ENCODE results near the gene ADAMTS12. TPM values are rescaled to one million over a fixed set of nuclear protein-coding genes. Genes with fewer than 3 reads are reported as not detected.
"Not testable (repeated sequence)": the region's sequence is repeated elsewhere in the genome, so short reads cannot be mapped to it uniquely, and the experiment has no call there.

Gene ADAMTS12
- total RNA-seq, 1 experiment from 2014 or later = 0.18 TPM

GRCh38 chr5:33921002-33921401 lies 29.2 kb upstream of the ADAMTS12 start:
- Histone ChIP-seq H3K4me1 (ENCODE audit: insufficient read depth, low read length) (no peaks in the 10 kb centered on the region), H3K27ac (ENCODE audit: low read length) (no peak overlapping the region), H3K36me3 (ENCODE audit: low read depth, low read length) (no peaks in the 10 kb centered on the region), H3F3A (ENCODE audit: low read length, unreplicated experiment) (no peaks in the 10 kb centered on the region), H3K9me3 (ENCODE audit: low read length) (peaks cover 12% of the 10 kb centered on the region), H3K9me2 (replicated peaks; ENCODE audit: low read length) (no peaks in the 10 kb centered on the region), H3K4me2 (ENCODE audit: low read length) (no peak overlapping the region), H2AFZ (ENCODE audit: low read length) (no peak overlapping the region), H3K27me3 (ENCODE audit: low read length) (no peaks in the 10 kb centered on the region), H3K79me2 (ENCODE audit: low read length) (no peaks in the 10 kb centered on the region), H4K20me1 (ENCODE audit: low read length) (no peaks in the 10 kb centered on the region), H3K9ac (ENCODE audit: low read length) (no peak overlapping the region), H3K4me3 (ENCODE audit: low read length) (no peak overlapping the region)
- ChIA-PET CTCF (no interaction called here), POLR2A (ENCODE audit: unreplicated experiment) (interaction anchor here (0.6 kb wide), 1 partner anchor 187 kb away, joined by 5 read pairs; no protein-coding TSS in a partner anchor)
- no peak for DNase-seq
- intact Hi-C loops (cut with micrococcal nuclease) = no loop called here
- TF ChIP-seq, protein P1, sequence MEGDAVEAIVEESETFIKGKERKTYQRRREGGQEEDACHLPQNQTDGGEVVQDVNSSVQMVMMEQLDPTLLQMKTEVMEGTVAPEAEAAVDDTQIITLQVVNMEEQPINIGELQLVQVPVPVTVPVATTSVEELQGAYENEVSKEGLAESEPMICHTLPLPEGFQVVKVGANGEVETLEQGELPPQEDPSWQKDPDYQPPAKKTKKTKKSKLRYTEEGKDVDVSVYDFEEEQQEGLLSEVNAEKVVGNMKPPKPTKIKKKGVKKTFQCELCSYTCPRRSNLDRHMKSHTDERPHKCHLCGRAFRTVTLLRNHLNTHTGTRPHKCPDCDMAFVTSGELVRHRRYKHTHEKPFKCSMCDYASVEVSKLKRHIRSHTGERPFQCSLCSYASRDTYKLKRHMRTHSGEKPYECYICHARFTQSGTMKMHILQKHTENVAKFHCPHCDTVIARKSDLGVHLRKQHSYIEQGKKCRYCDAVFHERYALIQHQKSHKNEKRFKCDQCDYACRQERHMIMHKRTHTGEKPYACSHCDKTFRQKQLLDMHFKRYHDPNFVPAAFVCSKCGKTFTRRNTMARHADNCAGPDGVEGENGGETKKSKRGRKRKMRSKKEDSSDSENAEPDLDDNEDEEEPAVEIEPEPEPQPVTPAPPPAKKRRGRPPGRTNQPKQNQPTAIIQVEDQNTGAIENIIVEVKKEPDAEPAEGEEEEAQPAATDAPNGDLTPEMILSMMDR (conservative IDR thresholded peaks at IDR 0.05; ENCODE audit: low read depth, low read length) = no peak
- TF ChIP-seq EZH2phosphoT487 (IDR thresholded peaks at IDR 0.05; ENCODE audit: borderline replicate concordance, low read length) (no peak), EZH2 (IDR thresholded peaks at IDR 0.05; ENCODE audit: low read length, unreplicated experiment) (no peak)
- no peak for ATAC-seq
- BruUV-seq (replicated peaks) = no TSS peak

DNA sequence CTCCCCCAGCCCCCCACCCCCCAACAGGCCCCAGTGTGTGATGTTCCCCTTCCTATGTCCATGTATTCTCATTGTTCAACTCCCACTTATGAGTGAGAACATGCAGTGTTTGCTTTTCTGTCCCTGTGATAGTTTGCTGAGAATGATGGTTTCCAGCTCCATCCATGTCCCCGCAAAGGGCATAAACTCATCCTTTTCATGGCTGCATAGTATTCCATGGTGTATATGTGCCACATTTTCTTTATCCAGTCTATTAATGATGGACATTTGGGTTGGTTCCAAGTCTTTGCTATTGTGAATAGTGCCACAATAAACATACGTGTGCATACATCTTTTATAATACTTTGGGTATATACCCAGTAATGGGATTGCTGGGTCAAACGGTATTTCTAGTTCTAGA lies 23.1 kb upstream of the ADAMTS12 start:
- H4K20me1 ChIP-seq (ENCODE audit: low read length); POLR2A ChIA-PET (ENCODE audit: unreplicated experiment); CTCF ChIA-PET; H3K4me2 ChIP-seq (ENCODE audit: low read length); H3K36me3 ChIP-seq (ENCODE audit: low read depth, low read length); DNase-seq; ATAC-seq; H3F3A ChIP-seq (ENCODE audit: low read length, unreplicated experiment); H3K9ac ChIP-seq (ENCODE audit: low read length); H3K4me3 ChIP-seq (ENCODE audit: low read length); H3K27me3 ChIP-seq (ENCODE audit: low read length); intact Hi-C loops (cut with micrococcal nuclease); BruUV-seq (replicated peaks); H2AFZ ChIP-seq (ENCODE audit: low read length); H3K4me1 ChIP-seq (ENCODE audit: insufficient read depth, low read length); H3K79me2 ChIP-seq (ENCODE audit: low read length); H3K9me2 ChIP-seq (replicated peaks; ENCODE audit: low read length); H3K27ac ChIP-seq (ENCODE audit: low read length): not testable (repeated sequence)
- peaks cover 12% of the 10 kb centered on the region for H3K9me3 ChIP-seq (ENCODE audit: low read length)

DNA sequence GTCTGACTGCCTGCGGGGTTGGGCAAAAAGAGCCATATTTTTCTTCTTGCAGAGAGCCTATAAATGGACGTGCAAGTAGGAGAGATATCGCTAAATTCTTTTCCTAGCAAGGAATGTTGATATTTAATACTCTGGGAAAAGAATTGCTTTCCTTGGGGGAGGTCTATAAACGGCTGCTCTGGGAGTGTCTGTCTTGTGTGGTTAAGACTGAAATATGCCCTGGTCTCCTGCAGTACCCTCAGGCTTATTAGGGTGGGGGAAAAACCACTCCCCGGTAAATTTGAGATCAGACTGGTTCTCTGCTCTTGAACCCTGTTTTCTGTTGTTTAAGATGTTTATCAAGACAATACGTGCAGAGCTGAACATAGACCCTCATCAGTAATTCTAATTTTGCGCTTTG lies 14.5 kb upstream of the ADAMTS12 start:
- H2AFZ ChIP-seq (ENCODE audit: low read length); H3K9me2 ChIP-seq (replicated peaks; ENCODE audit: low read length); H3F3A ChIP-seq (ENCODE audit: low read length, unreplicated experiment); H3K27me3 ChIP-seq (ENCODE audit: low read length); BruUV-seq (replicated peaks); H3K4me3 ChIP-seq (ENCODE audit: low read length); H3K79me2 ChIP-seq (ENCODE audit: low read length); POLR2A ChIA-PET (ENCODE audit: unreplicated experiment); CTCF ChIA-PET; DNase-seq; H3K27ac ChIP-seq (ENCODE audit: low read length); intact Hi-C loops (cut with micrococcal nuclease); H3K36me3 ChIP-seq (ENCODE audit: low read depth, low read length); H3K4me1 ChIP-seq (ENCODE audit: insufficient read depth, low read length); H3K4me2 ChIP-seq (ENCODE audit: low read length); ATAC-seq; H3K9ac ChIP-seq (ENCODE audit: low read length); H4K20me1 ChIP-seq (ENCODE audit: low read length): not testable (repeated sequence)
- H3K9me3 ChIP-seq (ENCODE audit: low read length) = peaks cover 20% of the 10 kb centered on the region

DNA sequence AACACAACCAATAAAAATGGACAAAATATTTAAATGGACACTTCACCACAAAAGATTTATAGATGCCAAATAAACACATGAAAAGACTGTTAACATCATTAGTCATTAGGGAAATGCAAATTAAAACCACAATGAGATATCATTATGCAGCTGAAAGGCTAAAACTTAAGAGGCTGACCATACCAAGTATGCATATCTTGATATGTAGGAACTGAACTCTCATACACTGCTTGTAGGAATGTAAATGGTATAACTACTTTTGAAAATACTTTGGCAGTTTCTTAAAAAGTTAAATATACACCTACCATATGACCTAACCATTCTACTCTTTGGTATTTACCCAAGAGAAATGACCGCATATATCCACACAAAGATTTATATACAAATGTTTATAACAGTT lies 13.6 kb upstream of the ADAMTS12 start:
- Histone ChIP-seq H4K20me1 (ENCODE audit: low read length) (no peaks in the 10 kb centered on the region), H3K4me3 (ENCODE audit: low read length) (no peak overlapping the region), H3K9ac (ENCODE audit: low read length) (no peak overlapping the region), H3K9me2 (replicated peaks; ENCODE audit: low read length) (no peaks in the 10 kb centered on the region), H3K4me2 (ENCODE audit: low read length) (no peak overlapping the region), H3K4me1 (ENCODE audit: insufficient read depth, low read length) (peaks cover 5% of the 10 kb centered on the region; the same call in 1 of the 2 replicates), H3K9me3 (ENCODE audit: low read length) (peaks cover 20% of the 10 kb centered on the region), H3F3A (ENCODE audit: low read length, unreplicated experiment) (no peaks in the 10 kb centered on the region), H3K27ac (ENCODE audit: low read length) (no peak overlapping the region), H2AFZ (ENCODE audit: low read length) (no peak overlapping the region), H3K36me3 (ENCODE audit: low read depth, low read length) (0 out of 2 replicates have a peak, but pooled peaks cover 3% of the 10 kb centered on the region), H3K27me3 (ENCODE audit: low read length) (no peaks in the 10 kb centered on the region), H3K79me2 (ENCODE audit: low read length) (no peaks in the 10 kb centered on the region)
- DNase-seq (no peak), ATAC-seq (no peak)
- ChIA-PET CTCF (no interaction called here), POLR2A (ENCODE audit: unreplicated experiment) (no interaction called here)
- intact Hi-C loops (cut with micrococcal nuclease) = no loop called here
- TF ChIP-seq EZH2phosphoT487 (IDR thresholded peaks at IDR 0.05; ENCODE audit: borderline replicate concordance, low read length) = no peak
- no peak for TF ChIP-seq EZH2 (IDR thresholded peaks at IDR 0.05; ENCODE audit: low read length, unreplicated experiment)
- TF ChIP-seq, protein P1 (conservative IDR thresholded peaks at IDR 0.05; ENCODE audit: low read depth, low read length) = no peak
- no TSS peak for BruUV-seq (replicated peaks)
